H54 (cell line): ENCODE measurements around the gene MAP3K14.
A peak's percentile ranks its signal among the peaks of the same experiment; 100 is the strongest.

Experiments used
- DNase-seq: peaks from one replicate; pipeline ENCODE4 v3.0.0; 2011; ENCODE audit warnings: low spot score, mixed read lengths; ENCODE audit not compliant: insufficient read length
- FAIRE-seq: peaks from 3 replicates; lab custom pipeline; 2011; peaks lifted over from hg19 to GRCh38; lab: Jason Lieb, UNC
- POLR2A ChIP-seq: IDR thresholded peaks from 2 replicates; pipeline ENCODE4 v1.6.1; 2011; ENCODE audit warnings: low read depth, mild to moderate bottlenecking, low read length

The MAP3K14 gene

GRCh38 chr17:45282683-45283644, 33.9 kb downstream of the MAP3K14 start:
- FAIRE-seq (no peak), DNase-seq (no peak)
- TF ChIP-seq POLR2A = no peak

DNA sequence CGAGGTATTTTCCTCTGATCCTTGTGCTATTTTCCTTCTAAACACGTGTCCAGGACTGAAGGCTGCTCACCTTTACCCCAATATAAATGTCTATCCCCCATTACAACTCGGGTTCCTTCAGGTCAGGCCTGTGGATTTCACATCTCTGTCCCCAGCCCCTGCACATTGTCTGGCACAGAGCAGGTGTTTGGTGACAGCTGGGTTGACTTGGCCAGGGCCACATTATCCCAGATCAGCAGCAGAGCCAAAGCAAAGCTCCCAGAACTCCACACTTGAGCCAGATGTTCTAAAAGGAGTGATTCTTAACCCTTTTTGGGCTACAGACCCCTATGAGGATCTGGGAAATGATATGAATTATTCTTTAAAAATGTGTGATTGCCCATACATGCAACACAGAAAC, 36.9 kb downstream of the MAP3K14 start:
- TF ChIP-seq POLR2A = no peak
- no peak for DNase-seq
- no peak for FAIRE-seq

- FAIRE-seq (no peak), DNase-seq (no peak)
- no peak for TF ChIP-seq POLR2A
Observed at GRCh38 chr17:45277992-45278391, 38.8 kb downstream of the MAP3K14 start.

- no peak for DNase-seq
- no peak for FAIRE-seq
- TF ChIP-seq POLR2A = no peak
Observed at GRCh38 chr17:45277216-45277849, 39.5 kb downstream of the MAP3K14 start.

DNA sequence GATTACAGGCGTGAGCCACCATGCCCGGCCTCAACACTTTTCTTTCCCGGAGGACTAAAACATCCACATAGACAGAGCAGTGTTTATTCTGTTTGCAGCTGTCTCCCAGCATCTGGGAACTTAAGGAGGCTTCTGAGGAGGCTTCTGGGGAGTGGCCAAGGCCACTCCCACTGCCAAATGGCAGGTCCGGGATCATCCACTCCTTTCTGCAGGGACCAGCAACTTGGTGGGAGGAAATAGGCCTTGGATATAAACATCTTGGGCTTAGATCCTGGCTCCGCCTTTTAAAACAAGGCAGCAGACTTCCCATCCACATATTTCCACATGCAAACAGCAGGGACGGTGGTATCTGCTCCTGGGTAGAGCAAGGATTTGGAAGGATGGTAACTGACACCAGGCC, 40.8 kb downstream of the MAP3K14 start:
- TF ChIP-seq POLR2A = no peak
- FAIRE-seq (no peak), DNase-seq (no peak)

GRCh38 chr17:45274033-45274432, 42.8 kb downstream of the MAP3K14 start:
- TF ChIP-seq POLR2A = no peak
- no peak for DNase-seq
- FAIRE-seq = no peak

DNA sequence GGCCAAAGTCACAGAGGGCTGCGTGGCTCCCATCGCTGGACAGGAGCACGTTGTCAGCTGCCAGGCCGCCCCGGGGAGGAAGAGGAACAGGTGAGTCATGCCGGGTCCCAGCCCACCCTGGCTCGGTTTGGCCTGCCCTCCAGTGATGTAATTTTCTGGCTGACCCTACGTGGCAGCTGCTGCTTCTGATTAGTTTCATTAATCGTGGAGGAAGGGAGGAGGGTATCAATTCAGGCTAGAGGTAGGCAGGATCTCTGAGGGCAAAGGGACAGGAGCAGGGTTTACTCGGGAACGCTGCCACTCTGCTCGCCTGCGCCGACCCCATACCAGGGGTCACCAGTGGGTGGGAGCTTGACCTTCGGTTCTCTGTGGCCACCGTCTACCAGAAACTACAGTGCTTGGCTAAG, 43.3 kb downstream of the MAP3K14 start:
- no peak for DNase-seq
- FAIRE-seq = no peak
- TF ChIP-seq POLR2A = no peak

GRCh38 chr17:45271603-45272002, 45.2 kb downstream of the MAP3K14 start:
- no peak for FAIRE-seq
- TF ChIP-seq POLR2A = no peak
- DNase-seq = no peak

GRCh38 chr17:45270828-45271418, 45.9 kb downstream of the MAP3K14 start:
- no peak for DNase-seq
- no peak for FAIRE-seq
- no peak for TF ChIP-seq POLR2A

- no peak for FAIRE-seq
- no peak for DNase-seq
- no peak for TF ChIP-seq POLR2A
Observed at GRCh38 chr17:45269912-45270311, 46.9 kb downstream of the MAP3K14 start.

GRCh38 chr17:45267436-45268055, 49.3 kb downstream of the MAP3K14 start:
- DNase-seq (no peak), FAIRE-seq (no peak)
- TF ChIP-seq POLR2A = no peak

DNA sequence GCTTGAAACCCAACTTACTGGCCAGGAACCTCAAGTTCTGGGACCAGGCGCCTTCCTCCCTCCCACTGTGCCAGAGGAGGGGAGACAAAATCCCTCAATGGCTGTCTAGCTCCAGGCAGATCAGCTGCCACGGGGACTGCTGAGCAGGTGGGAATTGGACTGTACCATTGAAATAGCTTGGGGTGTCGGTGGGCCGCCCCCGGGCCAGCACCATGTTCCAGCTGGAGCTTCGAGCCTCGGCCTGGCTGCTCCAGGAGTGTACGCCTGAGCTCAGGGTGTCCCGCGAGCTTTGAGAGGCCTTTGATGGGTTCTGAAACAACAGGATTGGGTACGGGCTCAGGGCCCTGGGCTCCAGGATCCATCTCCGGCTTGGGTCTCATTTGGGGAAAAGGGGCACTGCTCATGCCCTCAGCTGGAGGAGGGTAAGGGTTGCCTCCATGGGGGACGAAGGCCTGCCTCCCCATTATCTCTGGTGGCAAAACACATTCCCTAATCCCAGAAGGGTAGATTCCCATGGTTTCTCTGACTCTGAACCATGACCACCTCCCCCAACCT, 50.4 kb downstream of the MAP3K14 start:
- TF ChIP-seq POLR2A = no peak
- DNase-seq = no peak
- no peak for FAIRE-seq

GRCh38 chr17:45265821-45266220, 51.0 kb downstream of the MAP3K14 start:
- FAIRE-seq (no peak), DNase-seq (peak; percentile 74)
- no peak for TF ChIP-seq POLR2A
